Measurements from ENCODE around the gene CDH4. TPM values are rescaled to one million over a fixed set of nuclear protein-coding genes. Genes with fewer than 3 reads are reported as not detected.
A peak's percentile ranks its signal among the peaks of the same experiment; 100 is the strongest.

Gene CDH4
- polyA plus RNA-seq, 4 donors: 6.1 to 8.9 (median 6.8) TPM

DNA sequence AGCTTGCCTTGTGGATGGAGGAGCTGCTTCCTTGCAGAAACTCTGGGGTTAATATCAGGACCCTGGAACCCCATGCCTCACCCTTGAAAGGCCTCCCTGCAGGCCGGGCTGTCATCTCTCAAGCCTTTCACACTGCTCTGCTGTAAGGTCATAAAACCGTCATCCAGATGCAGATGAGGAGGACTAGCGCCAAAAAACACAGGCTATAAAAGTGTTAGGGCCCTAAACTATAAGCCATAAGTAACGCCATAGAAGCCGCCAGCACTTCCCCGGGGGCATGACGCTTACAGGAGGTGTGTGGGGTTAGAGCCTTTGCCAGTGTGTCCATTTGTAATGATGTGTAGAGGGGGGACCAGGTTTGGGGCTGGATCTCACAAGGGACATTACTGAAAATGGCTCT is 47.6 kb downstream of the CDH4 start:
- DNase-seq (ENCODE audit: low read depth in 4 of 4, low spot score in 3 of 4): peak; percentile 34 to 59 (median 41)

DNA sequence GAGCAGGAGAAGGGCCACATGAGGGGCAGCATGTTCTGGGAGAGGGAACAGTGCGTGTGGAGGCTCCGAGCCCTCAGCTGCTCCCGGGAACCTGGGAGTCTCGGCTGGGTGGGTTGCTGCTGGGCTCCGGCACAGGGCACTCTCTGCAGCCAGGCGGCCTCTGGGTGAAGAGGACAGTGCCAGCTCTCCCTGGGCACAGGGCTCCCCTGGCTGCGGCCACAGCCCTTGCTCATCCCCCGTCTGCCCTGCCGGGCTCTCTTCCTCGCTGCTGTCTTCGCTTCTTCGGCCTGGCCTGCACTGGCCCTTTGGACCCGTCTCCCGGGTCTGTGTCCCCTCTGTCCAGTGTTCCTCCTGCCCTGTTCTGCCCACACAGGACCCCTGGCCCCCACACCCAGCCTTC is 48.2 kb downstream of the CDH4 start:
- no peak for DNase-seq (ENCODE audit: low read depth in 4 of 4, low spot score in 3 of 4)

DNA sequence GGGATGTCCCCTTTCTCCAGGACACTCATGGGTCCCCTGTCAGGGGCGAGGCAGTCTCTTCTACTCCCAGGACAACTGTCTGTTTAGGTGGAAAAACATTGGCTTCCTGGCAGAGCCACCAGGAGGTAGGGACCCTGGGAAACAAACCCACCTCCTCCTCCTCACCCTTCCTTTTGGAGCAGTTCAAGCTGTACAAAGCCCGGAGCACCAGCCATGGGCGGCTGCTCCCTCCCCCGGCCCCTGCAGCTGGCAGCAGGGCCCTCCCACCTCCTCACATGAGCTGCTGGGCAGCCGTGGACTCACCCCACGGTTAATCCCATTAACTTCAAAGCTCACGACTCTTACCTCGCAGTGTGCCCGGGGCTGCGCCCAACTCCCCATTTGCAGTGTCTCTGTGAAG is 48.6 kb downstream of the CDH4 start:
- DNase-seq (ENCODE audit: low read depth in 4 of 4, low spot score in 3 of 4): no peak

DNA sequence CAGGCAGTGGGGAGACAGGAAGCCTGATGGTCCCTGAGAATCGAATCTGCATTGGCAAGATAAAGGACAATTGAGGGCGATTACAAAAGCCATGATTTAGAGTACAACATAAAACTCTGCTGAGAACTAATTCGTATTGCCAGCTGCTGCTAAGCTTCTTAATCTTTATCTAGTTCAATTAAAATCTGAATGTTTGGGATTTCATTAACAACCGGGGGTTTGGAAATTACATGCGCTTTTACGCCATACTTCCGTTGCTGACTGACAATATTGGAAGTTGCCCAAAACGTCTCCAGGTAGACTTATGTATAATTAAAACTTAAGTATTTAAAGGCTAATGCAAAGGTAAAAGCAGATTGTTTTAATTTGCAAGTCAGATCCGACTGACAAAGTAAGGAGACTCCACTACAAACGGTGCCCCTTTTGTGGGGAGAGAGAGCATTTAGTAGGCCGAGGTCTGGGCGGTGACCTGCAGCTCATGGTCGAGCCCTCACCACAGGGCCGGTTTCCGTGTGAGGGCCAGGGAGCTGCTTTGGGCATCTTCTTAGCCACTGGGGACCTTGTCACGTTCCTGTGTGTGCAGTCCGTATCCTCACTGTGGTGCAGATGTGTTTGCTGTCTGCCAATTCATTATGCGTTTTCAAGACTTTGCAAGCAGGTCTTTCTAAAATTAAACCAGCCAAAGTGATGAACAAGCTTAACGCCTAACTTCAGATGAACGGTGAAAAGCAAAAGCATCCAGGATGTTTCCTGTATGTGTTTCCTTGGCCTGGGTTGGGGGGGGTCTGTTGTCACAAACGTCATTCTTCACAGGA is 49.9 kb downstream of the CDH4 start:
- DNase-seq (ENCODE audit: low read depth in 4 of 4, low spot score in 3 of 4): no peak

DNA sequence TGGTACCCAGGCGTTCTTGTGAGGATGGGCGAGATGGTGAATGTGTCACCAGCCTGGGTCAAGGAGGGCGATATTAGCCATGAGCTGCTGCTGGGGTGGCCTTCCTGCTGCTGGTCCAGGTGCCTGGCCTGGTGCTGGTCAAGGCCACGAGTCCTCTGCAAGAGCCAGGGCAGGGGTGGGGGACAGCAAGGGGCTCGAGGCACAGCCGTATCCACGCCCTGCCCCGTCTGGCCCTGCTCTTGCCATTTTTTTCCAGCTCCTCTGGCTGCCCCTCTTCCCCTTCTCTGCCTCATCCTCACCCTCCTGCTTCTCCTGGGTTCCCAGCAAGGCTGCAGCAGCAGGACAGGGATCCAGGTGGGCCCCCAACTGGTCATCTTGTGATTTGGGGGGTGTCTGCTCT is 51.2 kb downstream of the CDH4 start:
- no peak for DNase-seq (ENCODE audit: low read depth in 4 of 4, low spot score in 3 of 4)

DNA sequence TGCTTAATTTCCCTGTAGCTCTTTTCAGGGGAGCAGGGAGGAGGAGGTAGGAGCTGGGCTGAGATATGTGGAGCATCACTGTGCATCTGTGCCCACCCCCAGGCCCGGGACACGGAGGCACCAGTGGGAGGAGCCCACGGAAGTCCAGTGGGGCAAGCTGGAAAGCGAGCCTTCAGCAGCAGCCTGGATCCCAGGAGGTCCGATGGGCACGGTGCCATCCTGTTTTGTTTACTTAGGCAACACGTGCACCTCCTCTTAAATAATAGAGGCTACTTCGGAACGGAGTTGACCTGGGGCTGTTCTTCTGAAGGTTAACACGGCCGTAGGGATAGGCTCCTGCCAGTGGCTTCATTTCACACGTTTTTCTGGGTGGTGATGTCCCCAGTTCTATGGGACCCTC is 51.6 kb downstream of the CDH4 start:
- DNase-seq (ENCODE audit: low read depth in 4 of 4, low spot score in 3 of 4): no peak

DNA sequence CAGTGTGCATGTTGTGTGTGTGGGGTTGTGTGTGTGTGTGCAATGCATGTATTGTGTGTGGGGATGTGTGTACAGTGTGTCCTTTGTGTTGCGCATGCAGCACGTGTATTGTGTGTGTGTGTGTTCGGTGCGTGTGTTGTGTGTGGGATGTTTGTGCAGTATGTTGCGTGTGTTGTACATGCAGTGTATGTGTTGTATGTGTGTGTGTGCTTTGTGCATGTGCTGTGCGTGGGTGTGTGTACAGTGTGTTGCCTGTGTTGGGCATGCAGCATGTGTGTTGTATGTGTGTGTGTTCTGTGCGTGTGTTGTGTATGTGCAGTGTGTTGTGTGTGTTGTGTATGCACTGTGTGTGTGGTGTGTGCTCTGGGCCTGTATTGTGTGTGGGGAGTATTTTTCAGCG is 52.7 kb downstream of the CDH4 start:
- no peak for DNase-seq (ENCODE audit: low read depth in 4 of 4, low spot score in 3 of 4)

DNA sequence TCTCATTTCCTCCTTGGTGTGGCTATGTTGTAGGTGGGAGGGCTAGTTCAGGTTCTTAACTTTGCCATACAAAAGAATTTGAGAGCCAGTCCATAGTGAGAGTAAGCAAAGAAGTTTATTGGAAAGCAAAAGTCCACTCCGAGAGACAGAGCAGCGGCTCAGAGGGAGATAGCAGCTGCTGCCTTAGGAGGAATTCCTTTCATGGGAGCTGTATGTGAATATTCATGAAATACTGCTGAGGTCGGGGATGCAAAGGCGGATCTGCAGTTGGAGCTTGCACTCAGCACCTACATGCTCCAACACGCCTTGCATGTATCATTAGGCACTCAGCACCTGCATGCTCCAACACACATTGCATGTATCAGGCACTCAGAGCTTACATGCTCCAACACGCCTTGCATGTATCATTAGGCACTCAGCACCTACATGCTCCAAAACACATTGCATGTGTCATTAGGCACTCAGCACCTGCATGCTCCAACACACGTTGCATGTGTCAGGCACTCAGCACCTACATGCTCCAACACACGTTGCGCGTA is 54.9 kb downstream of the CDH4 start:
- no peak for DNase-seq (ENCODE audit: low read depth in 4 of 4, low spot score in 3 of 4)

DNA sequence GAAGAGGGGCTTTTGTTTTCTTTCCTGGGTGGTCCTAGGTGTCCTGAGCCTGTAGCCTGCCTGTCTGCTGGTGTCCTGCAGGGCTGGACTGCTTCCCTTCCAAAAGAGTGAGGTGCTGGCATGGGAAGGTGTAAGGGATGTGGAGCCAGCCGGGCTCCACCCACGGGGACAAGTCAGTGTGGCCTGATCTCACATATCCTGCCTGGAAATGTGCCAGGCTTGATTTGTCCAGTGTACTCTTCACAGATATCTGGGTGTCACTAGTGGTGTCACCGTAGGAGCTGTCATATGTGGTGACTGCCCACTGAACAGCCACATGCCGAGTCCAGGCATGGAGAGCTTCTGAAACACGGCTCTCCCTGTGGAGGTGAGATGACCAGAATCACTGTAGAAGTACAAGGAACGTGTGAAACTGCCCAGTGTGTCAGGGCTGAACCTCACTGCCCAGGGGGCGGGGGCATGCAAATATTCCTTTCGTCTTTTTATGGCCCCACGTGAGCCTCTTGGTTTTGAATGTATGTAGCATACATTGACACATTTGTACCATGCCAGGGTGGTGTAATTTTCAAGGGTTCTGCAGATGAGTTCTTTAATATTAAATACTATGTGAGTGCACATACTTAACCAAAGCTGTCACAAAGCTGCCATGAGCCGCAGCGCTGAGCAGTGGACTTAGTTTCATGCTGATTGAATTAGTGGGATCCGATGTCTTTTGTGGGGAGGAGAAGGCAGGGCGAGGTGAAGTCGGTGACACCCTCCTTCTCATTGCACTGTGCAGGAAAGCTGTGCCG is 55.8 kb downstream of the CDH4 start:
- no peak for DNase-seq (ENCODE audit: low read depth in 4 of 4, low spot score in 3 of 4)

DNA sequence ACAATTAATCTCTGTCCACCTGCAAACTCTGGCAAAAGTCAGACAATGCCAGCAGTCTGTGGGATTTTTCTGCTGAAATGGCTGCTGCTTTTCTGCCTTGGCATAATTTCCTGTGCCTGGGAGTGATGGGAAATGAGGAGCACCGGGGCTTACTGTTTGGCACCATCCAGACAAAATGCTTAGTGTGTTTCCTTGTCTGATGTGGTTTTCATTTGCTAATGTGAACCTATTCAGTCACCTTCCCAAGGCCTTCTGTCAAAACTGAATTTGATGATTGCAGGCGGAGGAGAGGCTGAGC is 56.4 kb downstream of the CDH4 start:
- no peak for DNase-seq (ENCODE audit: low read depth in 4 of 4, low spot score in 3 of 4)

DNA sequence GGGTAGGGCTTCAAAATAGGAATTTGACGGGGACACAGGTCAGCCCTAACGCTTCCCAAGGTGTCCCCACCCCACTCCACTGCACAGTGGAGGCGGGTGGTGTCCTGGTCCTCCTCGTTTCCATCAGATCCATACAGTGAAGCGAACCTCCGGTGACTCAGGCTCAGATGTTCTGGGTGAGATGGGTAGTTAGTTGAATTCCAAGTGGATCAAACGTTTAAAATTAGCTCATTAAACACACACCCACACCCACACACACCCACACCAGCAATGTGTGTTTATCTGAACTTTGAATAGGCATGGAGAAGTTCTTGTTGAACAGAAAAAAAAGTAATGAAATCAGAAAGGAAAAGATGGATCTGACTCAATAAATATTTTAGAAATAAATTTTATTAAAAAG is 58.9 kb downstream of the CDH4 start:
- no peak for DNase-seq (ENCODE audit: low read depth in 4 of 4, low spot score in 3 of 4)

DNA sequence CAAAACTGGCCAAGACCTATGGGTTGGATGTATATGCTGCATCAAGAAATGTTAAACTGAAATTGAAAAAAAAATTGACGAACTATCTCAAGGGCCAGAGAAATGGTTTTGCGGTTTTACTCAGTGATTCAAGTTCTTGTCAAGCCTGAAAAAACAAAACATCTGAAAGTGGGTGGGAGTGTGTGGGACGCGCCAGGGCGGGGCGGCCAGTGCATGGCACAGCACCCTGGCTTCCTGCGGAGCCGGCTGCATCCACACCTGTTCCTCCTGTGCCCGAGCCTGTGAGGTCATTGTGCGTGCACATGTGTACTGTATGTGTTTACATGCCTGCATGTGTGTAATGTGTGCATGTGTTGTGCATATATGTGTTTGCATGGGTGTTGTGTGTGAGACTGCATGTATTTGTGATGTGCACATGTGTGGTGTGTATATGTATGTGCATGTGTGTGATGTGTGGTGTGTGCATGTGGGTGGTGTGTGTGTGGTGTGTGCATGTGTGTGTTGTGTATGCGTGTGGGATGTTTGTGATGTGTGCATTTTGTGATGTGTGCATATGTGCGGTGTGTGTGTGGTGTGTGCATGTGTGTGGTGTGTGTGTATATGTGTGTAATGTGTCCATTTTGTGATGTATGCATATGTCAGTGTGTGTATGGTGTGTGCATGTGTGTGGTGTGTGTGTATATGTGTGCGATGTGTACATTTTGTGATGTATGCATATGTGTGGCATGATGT is 59.8 kb downstream of the CDH4 start:
- DNase-seq (ENCODE audit: low read depth in 4 of 4, low spot score in 3 of 4): no peak

DNA sequence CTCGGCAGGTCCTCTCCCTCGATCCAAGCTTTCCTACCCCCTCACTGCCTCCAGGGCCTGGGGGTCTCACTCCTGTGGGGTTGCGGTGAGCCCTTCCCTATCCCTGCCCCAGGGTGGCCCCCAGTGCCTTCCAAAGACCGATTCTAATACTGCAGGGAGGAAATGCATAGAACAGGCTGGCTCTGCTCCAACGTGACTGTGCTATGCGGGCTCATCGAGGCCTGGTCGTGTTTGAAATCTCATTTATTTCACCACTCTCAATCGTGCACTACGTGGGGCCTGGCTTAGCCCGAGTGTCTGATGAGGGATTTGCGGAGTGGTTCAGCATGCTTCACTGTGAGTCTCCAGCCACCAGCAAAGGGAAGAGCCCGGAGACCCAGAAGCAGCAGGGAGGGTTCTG is 60.9 kb downstream of the CDH4 start:
- no peak for DNase-seq (ENCODE audit: low read depth in 4 of 4, low spot score in 3 of 4)

DNA sequence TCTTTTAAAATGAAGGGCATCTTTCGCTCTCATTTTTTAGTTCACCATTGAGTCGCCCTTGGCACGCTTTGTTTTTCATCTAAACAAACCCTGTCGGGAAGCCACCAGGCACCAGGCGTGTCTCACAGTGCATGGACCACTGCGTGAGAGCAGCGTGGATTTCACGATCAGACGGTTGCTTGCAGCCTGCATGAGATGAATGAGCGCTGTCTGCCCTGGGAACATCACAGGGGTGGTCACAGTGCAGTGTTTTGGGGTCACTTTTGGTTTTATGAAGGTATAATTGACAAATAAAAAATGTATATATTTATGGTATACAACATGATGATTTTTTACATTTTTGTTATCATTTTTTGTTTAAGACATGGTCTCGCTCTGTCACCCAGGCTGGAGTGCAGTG is 61.3 kb downstream of the CDH4 start:
- no peak for DNase-seq (ENCODE audit: low read depth in 4 of 4, low spot score in 3 of 4)

DNA sequence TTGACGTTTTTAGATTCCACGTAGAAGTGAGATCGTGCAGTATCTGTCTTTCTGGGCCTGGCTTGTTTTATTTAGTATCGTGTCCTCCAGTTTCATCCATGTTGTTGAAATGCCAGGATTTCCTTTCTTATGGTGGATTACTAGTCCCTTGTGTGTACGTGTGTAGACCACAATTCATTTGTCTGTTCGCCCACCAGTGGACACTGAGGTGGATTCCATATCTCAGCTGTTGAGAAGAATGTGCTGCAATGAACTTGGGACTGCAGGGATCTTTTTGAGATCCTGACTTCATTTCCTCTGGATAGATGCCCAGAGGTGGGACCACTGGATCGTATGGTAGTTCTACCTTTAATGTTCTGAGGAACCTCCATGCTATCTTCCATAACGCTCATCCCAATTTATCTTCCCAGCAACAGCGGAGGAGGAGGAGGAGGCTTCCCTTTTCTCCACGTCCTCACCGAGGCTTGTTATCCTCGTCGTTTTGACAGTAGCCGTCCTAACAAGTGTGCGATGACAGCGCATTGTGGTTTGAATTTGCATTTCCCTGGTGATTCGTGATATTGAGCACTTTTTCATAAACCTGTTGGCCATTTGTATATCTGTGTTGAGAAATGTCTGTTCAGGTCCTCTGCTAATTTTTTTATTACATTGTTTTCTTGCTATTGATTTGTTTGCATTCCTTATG is 62.4 kb downstream of the CDH4 start:
- no peak for DNase-seq (ENCODE audit: low read depth in 4 of 4, low spot score in 3 of 4)

DNA sequence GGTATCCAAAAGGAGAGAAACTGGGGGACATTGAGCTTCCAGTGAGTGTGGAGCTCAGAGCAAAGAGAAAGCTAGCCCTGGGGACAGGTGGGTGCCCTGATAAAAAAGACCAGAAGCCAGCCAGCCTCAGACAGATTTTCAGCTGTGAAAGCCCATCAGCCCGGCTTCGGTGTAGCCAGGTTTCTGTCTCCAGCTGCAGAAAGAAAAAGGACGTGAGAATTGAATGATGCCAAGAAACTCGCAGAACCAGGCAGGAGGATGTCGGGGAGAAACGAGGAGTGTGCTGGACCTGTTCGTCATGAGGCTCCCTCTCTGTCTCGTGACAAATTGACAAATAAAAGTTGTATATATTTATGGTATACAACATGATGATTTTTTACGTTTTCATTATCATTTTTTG is 63.3 kb downstream of the CDH4 start:
- no peak for DNase-seq (ENCODE audit: low read depth in 4 of 4, low spot score in 3 of 4)

DNA sequence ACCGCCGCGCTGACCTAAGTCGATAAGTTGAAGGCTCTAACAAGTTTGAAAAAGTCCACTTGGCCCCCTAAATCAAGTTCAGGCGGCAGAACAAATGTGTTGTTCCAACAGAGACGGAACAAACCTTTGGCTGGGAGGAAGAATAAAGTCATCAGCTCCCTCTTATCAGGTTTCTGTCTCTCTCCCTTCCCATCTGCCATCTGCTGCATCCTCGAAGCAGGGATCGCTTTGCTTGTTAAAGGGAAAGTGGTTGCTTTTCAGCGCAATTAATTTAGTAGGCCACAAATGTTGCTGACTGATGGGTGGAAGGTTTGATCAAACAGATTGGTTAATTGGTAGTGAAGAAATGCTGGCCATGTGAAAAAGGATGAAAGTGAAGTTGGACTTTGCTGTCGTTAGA is 64.3 kb downstream of the CDH4 start:
- no peak for DNase-seq (ENCODE audit: low read depth in 4 of 4, low spot score in 3 of 4)

DNA sequence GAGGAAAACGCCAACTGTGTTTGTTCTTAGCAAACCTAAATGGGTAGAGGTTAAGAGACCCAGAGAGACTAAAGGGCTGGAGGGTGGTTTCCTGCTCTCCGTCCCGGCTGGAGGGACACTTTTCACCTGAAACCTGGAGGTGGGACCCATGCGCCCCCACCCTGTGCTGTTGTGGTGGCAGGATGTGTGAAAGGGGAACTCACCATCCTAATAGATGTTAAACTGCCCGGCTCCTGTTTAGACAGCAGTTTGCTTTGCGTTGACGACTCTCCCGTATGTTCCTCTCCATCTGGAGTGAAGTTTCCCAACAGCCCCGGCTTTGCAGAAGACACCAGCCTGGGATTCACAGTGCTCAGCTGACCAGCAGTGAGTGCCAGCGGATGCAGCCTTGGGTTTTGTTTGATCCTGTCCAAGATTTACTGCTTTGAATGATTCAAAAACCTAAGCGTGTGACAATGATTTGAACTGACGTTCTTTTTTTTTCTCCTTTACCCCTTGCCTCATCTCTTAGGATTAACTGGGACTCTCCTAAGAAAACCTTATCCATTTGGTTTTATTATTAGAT is 66.0 kb downstream of the CDH4 start:
- DNase-seq (ENCODE audit: low read depth in 4 of 4, low spot score in 3 of 4): no peak

DNA sequence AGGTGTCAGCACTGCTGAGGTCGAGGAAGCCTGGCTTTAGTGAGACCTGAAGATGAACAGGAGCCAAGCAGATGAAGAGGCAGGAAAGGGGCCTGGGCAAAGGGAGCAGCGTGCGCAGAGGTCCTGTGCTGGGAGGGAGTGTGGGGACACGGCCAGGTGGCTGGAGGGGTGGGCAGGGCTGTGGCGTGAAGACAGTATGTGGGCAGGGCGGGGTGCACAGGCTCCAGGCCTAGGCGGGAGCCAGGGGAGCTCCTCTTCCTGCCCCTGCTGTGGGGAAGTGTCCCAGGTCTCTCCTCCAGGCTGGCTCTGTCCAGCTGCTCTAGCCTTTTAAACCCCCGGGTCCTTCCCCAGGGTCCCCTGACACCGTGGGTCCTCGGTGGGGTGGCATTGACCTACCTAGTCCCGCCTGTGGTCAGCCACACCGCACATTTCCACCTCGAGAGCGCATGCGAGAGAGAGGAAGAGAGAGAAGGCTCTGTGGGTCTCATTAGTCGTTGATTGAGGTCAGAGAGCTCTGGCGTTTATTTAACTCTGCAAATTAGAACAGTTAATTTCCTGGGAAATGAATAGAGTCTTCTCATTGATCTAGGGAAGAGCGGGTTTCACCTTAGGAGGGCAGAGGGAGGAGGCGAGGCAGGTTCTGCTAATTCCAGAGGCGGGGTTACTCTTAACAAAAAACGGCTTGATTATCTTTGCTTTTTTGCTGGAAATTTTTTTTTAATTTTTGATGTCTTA is 68.8 kb downstream of the CDH4 start:
- DNase-seq (ENCODE audit: low read depth in 4 of 4, low spot score in 3 of 4): no peak

DNA sequence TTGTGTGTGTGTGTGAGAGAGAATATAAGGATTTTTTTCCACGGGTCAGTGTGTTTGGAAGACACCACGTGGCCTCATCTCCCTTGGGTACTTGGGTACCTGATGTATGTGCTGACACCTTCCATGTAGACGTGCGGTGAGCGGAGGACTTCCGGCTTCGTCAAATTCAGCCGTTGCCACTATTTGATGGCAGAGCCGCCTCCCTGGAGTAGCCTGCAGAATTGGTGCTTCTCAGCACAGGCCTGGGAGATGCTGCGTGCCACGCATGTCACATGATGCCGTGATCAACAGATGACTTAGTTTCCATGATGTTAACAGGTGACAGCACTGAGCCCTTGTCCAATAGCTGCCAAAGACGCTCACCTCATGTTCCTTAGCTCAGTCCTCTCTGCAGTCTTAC is 69.4 kb downstream of the CDH4 start:
- DNase-seq (ENCODE audit: low read depth in 4 of 4, low spot score in 3 of 4): no peak
